ENCODE data around the gene TRIM52. TPM values are rescaled to one million over a fixed set of nuclear protein-coding genes. Genes with fewer than 3 reads are reported as not detected.

TRIM52 gene
- total RNA-seq, 4 donors from 2014 or later, result 14.7 to 24.3 (median 20.4) TPM

GRCh38 chr5:181235689-181236366 is 25.1 kb downstream of the TRIM52 start:
- 77 to 100% methylated on average over 2 to 5 of the region's 5 CpGs for WGBS, 2 donors (ENCODE audit: low coverage in 1 of 2)
- in situ Hi-C loops (cut with MboI; ENCODE audit: low pct_ligation_motif_present in 1 of 4, low pct_unique_long_range_greater_than_20kb in 1 of 4, low sequenced_read_pairs in 3 of 4) (no loop called here), intact Hi-C loops (cut with DNase I; ENCODE audit: low total_unique reads) (no loop called here)
- no peaks in the 10 kb centered on the region for H3K9me3 ChIP-seq
- no peak for DNase-seq
- H3K27ac ChIP-seq, result no peak overlapping the region
- H3K36me3 ChIP-seq, result peaks cover 0 to 60% (median 32%) of the 10 kb centered on the region in 4 donors
- no peak overlapping the region for H3K4me3 ChIP-seq
- no peaks in the 10 kb centered on the region for H3K27me3 ChIP-seq
- H3K4me1 ChIP-seq, result peaks cover 0 to 5% (median 0%) of the 10 kb centered on the region in 4 donors
- TF ChIP-seq CTCF (IDR thresholded peaks at IDR 0.05) (no peak), POLR2AphosphoS5 (IDR thresholded peaks at IDR 0.05) (no peak), POLR2A (IDR thresholded peaks at IDR 0.05) (no peak), EP300 (IDR thresholded peaks at IDR 0.05; ENCODE audit: low read depth) (no peak)

GRCh38 chr5:181235323-181235688 is 25.6 kb downstream of the TRIM52 start:
- peaks cover 0 to 61% (median 30%) of the 10 kb centered on the region in 4 donors for H3K36me3 ChIP-seq

GRCh38 chr5:181234455-181235306 is 26.3 kb downstream of the TRIM52 start:
- no peak for DNase-seq
- in situ Hi-C loops (cut with MboI; ENCODE audit: low pct_ligation_motif_present in 1 of 4, low pct_unique_long_range_greater_than_20kb in 1 of 4, low sequenced_read_pairs in 3 of 4) (no loop called here), intact Hi-C loops (cut with DNase I; ENCODE audit: low total_unique reads) (no loop called here)
- Histone ChIP-seq H3K36me3 (peaks cover 0 to 56% (median 27%) of the 10 kb centered on the region in 4 donors), H3K4me1 (no peaks in the 10 kb centered on the region), H3K27ac (no peak overlapping the region), H3K9me3 (no peaks in the 10 kb centered on the region), H3K27me3 (no peaks in the 10 kb centered on the region), H3K4me3 (no peak overlapping the region)
- WGBS, 2 donors (ENCODE audit: low coverage in 1 of 2), result 89% methylated on average over 22 of the region's 22 CpGs; no CpG with 5 or more reads in 1 of the 2 donors
- TF ChIP-seq EP300 (IDR thresholded peaks at IDR 0.05; ENCODE audit: low read depth), result no peak
- no peak for TF ChIP-seq CTCF (IDR thresholded peaks at IDR 0.05)
- no peak for TF ChIP-seq POLR2AphosphoS5 (IDR thresholded peaks at IDR 0.05)
- TF ChIP-seq POLR2A (IDR thresholded peaks at IDR 0.05), result no peak

More at GRCh38 chr5:181235323-181235688, 25.6 kb downstream of the TRIM52 start:
- TF ChIP-seq EP300 (IDR thresholded peaks at IDR 0.05; ENCODE audit: low read depth), result no peak
- TF ChIP-seq CTCF (IDR thresholded peaks at IDR 0.05), result no peak
- no peak for TF ChIP-seq POLR2AphosphoS5 (IDR thresholded peaks at IDR 0.05)
- no peak for TF ChIP-seq POLR2A (IDR thresholded peaks at IDR 0.05)
- intact Hi-C loops (cut with DNase I; ENCODE audit: low total_unique reads), result no loop called here
- Histone ChIP-seq H3K9me3 (no peaks in the 10 kb centered on the region), H3K4me3 (no peak overlapping the region), H3K27ac (no peak overlapping the region), H3K4me1 (no peaks in the 10 kb centered on the region), H3K27me3 (no peaks in the 10 kb centered on the region)
- in situ Hi-C loops (cut with MboI; ENCODE audit: low pct_ligation_motif_present in 1 of 4, low pct_unique_long_range_greater_than_20kb in 1 of 4, low sequenced_read_pairs in 3 of 4), result no loop called here
- DNase-seq, result no peak
- 80 to 89% methylated on average over 5 of the region's 5 CpGs for WGBS, 2 donors (ENCODE audit: low coverage in 1 of 2)

- 88% methylated on average over 24 of the region's 24 CpGs; no CpG with 5 or more reads in 1 of the 2 donors for WGBS, 2 donors (ENCODE audit: low coverage in 1 of 2)
- Histone ChIP-seq H3K4me1 (no peaks in the 10 kb centered on the region), H3K27me3 (no peaks in the 10 kb centered on the region), H3K9me3 (no peaks in the 10 kb centered on the region), H3K36me3 (peaks cover 0 to 48% (median 23%) of the 10 kb centered on the region in 4 donors), H3K4me3 (no peak overlapping the region), H3K27ac (no peak overlapping the region)
- in situ Hi-C loops (cut with MboI; ENCODE audit: low pct_ligation_motif_present in 1 of 4, low pct_unique_long_range_greater_than_20kb in 1 of 4, low sequenced_read_pairs in 3 of 4) (no loop called here), intact Hi-C loops (cut with DNase I; ENCODE audit: low total_unique reads) (no loop called here)
- TF ChIP-seq POLR2A (IDR thresholded peaks at IDR 0.05), result no peak
- TF ChIP-seq POLR2AphosphoS5 (IDR thresholded peaks at IDR 0.05), result no peak
- no peak for TF ChIP-seq CTCF (IDR thresholded peaks at IDR 0.05)
- TF ChIP-seq EP300 (IDR thresholded peaks at IDR 0.05; ENCODE audit: low read depth), result no peak
- no peak for DNase-seq
Observed at GRCh38 chr5:181233801-181234454, 27.0 kb downstream of the TRIM52 start.
